Activated T-helper 17 cell treated with anti-CD3 and anti-CD28 coated beads, Interleukin-2, amount 50 U/mL, for 72 hours (primary cell): ENCODE data around the gene NEGR1. TPM values are rescaled to one million over a fixed set of nuclear protein-coding genes. Genes with fewer than 3 reads are reported as not detected.

Source experiments
- ATAC-seq: fragments of 150-1000 bp; cut with Tn5 transposase; replicated peaks from 2 replicates; pipeline ENCODE4 v1.10.0; 2021; ENCODE audit warnings: mild to moderate bottlenecking, moderate library complexity
- H3K27ac Mint-ChIP-seq: one replicate; pipeline ENCODE4 v1.8.0; 2022; ENCODE audit warnings: mixed read lengths
- H3K27me3 Mint-ChIP-seq: one replicate; pipeline ENCODE4 v1.8.0; 2022; ENCODE audit warnings: mixed read lengths
- H3K36me3 Mint-ChIP-seq: one replicate; pipeline ENCODE4 v1.8.0; 2022; ENCODE audit warnings: low read depth, mild to moderate bottlenecking, mixed read lengths
- H3K4me1 Mint-ChIP-seq: one replicate; pipeline ENCODE4 v1.8.0; 2022; ENCODE audit warnings: mixed read lengths
- H3K4me3 Mint-ChIP-seq: one replicate; pipeline ENCODE4 v1.8.0; 2022; ENCODE audit warnings: mild to moderate bottlenecking, mixed read lengths
- H3K9me3 Mint-ChIP-seq: one replicate; pipeline ENCODE4 v1.8.0; 2022; ENCODE audit warnings: mixed read lengths
- total RNA-seq, 2 donors: library from RNA; stranded (reverse); gene quantifications; one replicate each; pipeline ENCODE4 v1.2.3, GENCODE V29; 2022

Gene NEGR1
- total RNA-seq: not detected

- no peak within 1 kb of the TSS for H3K4me3 Mint-ChIP-seq
- peak; percentile 51 for ATAC-seq
Measured at GRCh38 chr1:72282271-72283021, at the start of gene NEGR1. TSS of gene NEGR1 (minus strand) at chr1:72282539.

GRCh38 chr1:72326494-72326893 is 44.2 kb upstream of the NEGR1 start:
- H3K9me3 Mint-ChIP-seq: no peaks in the 10 kb centered on the region
- no peak overlapping the region for H3K4me3 Mint-ChIP-seq
- H3K27ac Mint-ChIP-seq: no peak overlapping the region
- no peaks in the 10 kb centered on the region for H3K36me3 Mint-ChIP-seq
- no peaks in the 10 kb centered on the region for H3K27me3 Mint-ChIP-seq
- no peak for ATAC-seq
- no peaks in the 10 kb centered on the region for H3K4me1 Mint-ChIP-seq

More at GRCh38 chr1:72282271-72283021, at the start of gene NEGR1:
- Mint-ChIP-seq H3K27me3 (peaks cover 19% of the 10 kb centered on the region), H3K9me3 (no peaks in the 10 kb centered on the region), H3K4me1 (peaks cover 6% of the 10 kb centered on the region), H3K36me3 (no peaks in the 10 kb centered on the region), H3K27ac (no peak within 1 kb of the TSS)

- Mint-ChIP-seq H3K27me3 (no peaks in the 10 kb centered on the region), H3K36me3 (no peaks in the 10 kb centered on the region), H3K4me3 (no peak overlapping the region), H3K4me1 (no peaks in the 10 kb centered on the region), H3K9me3 (no peaks in the 10 kb centered on the region), H3K27ac (no peak overlapping the region)
- ATAC-seq: no peak
Measured at GRCh38 chr1:72324451-72324850, 42.1 kb upstream of the NEGR1 start.

GRCh38 chr1:72322910-72323309 is 40.6 kb upstream of the NEGR1 start:
- no peaks in the 10 kb centered on the region for H3K4me1 Mint-ChIP-seq
- H3K9me3 Mint-ChIP-seq: no peaks in the 10 kb centered on the region
- no peaks in the 10 kb centered on the region for H3K27me3 Mint-ChIP-seq
- H3K4me3 Mint-ChIP-seq: no peak overlapping the region
- ATAC-seq: no peak
- H3K36me3 Mint-ChIP-seq: no peaks in the 10 kb centered on the region
- H3K27ac Mint-ChIP-seq: no peak overlapping the region

- ATAC-seq: no peak
- Mint-ChIP-seq H3K27ac (no peak overlapping the region), H3K4me3 (no peak overlapping the region), H3K4me1 (no peaks in the 10 kb centered on the region), H3K36me3 (no peaks in the 10 kb centered on the region), H3K27me3 (no peaks in the 10 kb centered on the region), H3K9me3 (peaks cover 5% of the 10 kb centered on the region)
Measured at GRCh38 chr1:72296501-72296900, 14.2 kb upstream of the NEGR1 start.

- ATAC-seq: no peak
- no peaks in the 10 kb centered on the region for H3K4me1 Mint-ChIP-seq
- H3K36me3 Mint-ChIP-seq: no peaks in the 10 kb centered on the region
- H3K9me3 Mint-ChIP-seq: no peaks in the 10 kb centered on the region
- no peak overlapping the region for H3K27ac Mint-ChIP-seq
- H3K27me3 Mint-ChIP-seq: peaks cover 3% of the 10 kb centered on the region
- H3K4me3 Mint-ChIP-seq: no peak overlapping the region
Measured at GRCh38 chr1:72288886-72289285, 6.5 kb upstream of the NEGR1 start.

GRCh38 chr1:72286401-72286800 is 4.1 kb upstream of the NEGR1 start:
- peaks cover 12% of the 10 kb centered on the region for H3K27me3 Mint-ChIP-seq
- no peaks in the 10 kb centered on the region for H3K36me3 Mint-ChIP-seq
- no peak overlapping the region for H3K27ac Mint-ChIP-seq
- no peak overlapping the region for H3K4me3 Mint-ChIP-seq
- H3K9me3 Mint-ChIP-seq: no peaks in the 10 kb centered on the region
- no peak for ATAC-seq
- H3K4me1 Mint-ChIP-seq: peaks cover under 1% of the 10 kb centered on the region

- H3K4me3 Mint-ChIP-seq: no peak overlapping the region
- no peak for ATAC-seq
- peaks cover 6% of the 10 kb centered on the region for H3K4me1 Mint-ChIP-seq
- no peaks in the 10 kb centered on the region for H3K9me3 Mint-ChIP-seq
- H3K27ac Mint-ChIP-seq: no peak overlapping the region
- no peaks in the 10 kb centered on the region for H3K36me3 Mint-ChIP-seq
- peaks cover 19% of the 10 kb centered on the region for H3K27me3 Mint-ChIP-seq
Measured at GRCh38 chr1:72285074-72285425, 2.7 kb upstream of the NEGR1 start.

- peak; percentile 82 for ATAC-seq
- H3K27me3 Mint-ChIP-seq: peaks cover 19% of the 10 kb centered on the region
Measured at GRCh38 chr1:72284348-72285073, 2.2 kb upstream of the NEGR1 start.

GRCh38 chr1:72284084-72284347 is 1.7 kb upstream of the NEGR1 start:
- peaks cover 6% of the 10 kb centered on the region for H3K4me1 Mint-ChIP-seq
- H3K9me3 Mint-ChIP-seq: no peaks in the 10 kb centered on the region
- no peak overlapping the region for H3K4me3 Mint-ChIP-seq
- no peak overlapping the region for H3K27ac Mint-ChIP-seq
- ATAC-seq: no peak
- no peaks in the 10 kb centered on the region for H3K36me3 Mint-ChIP-seq
- H3K27me3 Mint-ChIP-seq: peaks cover 19% of the 10 kb centered on the region

More at GRCh38 chr1:72284348-72285073, 2.2 kb upstream of the NEGR1 start:
- Mint-ChIP-seq H3K4me3 (no peak overlapping the region), H3K4me1 (peaks cover 6% of the 10 kb centered on the region), H3K36me3 (no peaks in the 10 kb centered on the region), H3K27ac (no peak overlapping the region), H3K9me3 (no peaks in the 10 kb centered on the region)

GRCh38 chr1:72283307-72284083 is 1.2 kb upstream of the NEGR1 start:
- H3K4me1 Mint-ChIP-seq: peaks cover 6% of the 10 kb centered on the region
- H3K9me3 Mint-ChIP-seq: no peaks in the 10 kb centered on the region
- no peak overlapping the region for H3K27ac Mint-ChIP-seq
- peak; percentile 20 for ATAC-seq
- no peak overlapping the region for H3K4me3 Mint-ChIP-seq
- H3K27me3 Mint-ChIP-seq: peaks cover 19% of the 10 kb centered on the region
- H3K36me3 Mint-ChIP-seq: no peaks in the 10 kb centered on the region

- Mint-ChIP-seq H3K4me3 (no peak overlapping the region), H3K27ac (no peak overlapping the region), H3K27me3 (peaks cover 19% of the 10 kb centered on the region), H3K4me1 (peaks cover 6% of the 10 kb centered on the region), H3K36me3 (no peaks in the 10 kb centered on the region), H3K9me3 (no peaks in the 10 kb centered on the region)
- no peak for ATAC-seq
Measured at GRCh38 chr1:72283022-72283306, 625 bp upstream of the NEGR1 start.

GRCh38 chr1:72281637-72282270 is 585 bp downstream of the NEGR1 start:
- Mint-ChIP-seq H3K4me3 (no peak overlapping the region), H3K27me3 (peaks cover 19% of the 10 kb centered on the region), H3K9me3 (no peaks in the 10 kb centered on the region), H3K4me1 (peaks cover 6% of the 10 kb centered on the region), H3K27ac (no peak overlapping the region), H3K36me3 (no peaks in the 10 kb centered on the region)
- no peak for ATAC-seq

GRCh38 chr1:72281144-72281543 is 1.2 kb downstream of the NEGR1 start:
- no peaks in the 10 kb centered on the region for H3K36me3 Mint-ChIP-seq
- H3K27me3 Mint-ChIP-seq: peaks cover 16% of the 10 kb centered on the region
- no peaks in the 10 kb centered on the region for H3K9me3 Mint-ChIP-seq
- H3K27ac Mint-ChIP-seq: no peak overlapping the region
- no peak overlapping the region for H3K4me3 Mint-ChIP-seq
- peaks cover 6% of the 10 kb centered on the region for H3K4me1 Mint-ChIP-seq
- no peak for ATAC-seq

- no peak overlapping the region for H3K27ac Mint-ChIP-seq
- peaks cover 6% of the 10 kb centered on the region for H3K4me1 Mint-ChIP-seq
- no peaks in the 10 kb centered on the region for H3K9me3 Mint-ChIP-seq
- no peak overlapping the region for H3K4me3 Mint-ChIP-seq
- H3K36me3 Mint-ChIP-seq: no peaks in the 10 kb centered on the region
- H3K27me3 Mint-ChIP-seq: peaks cover 16% of the 10 kb centered on the region
- no peak for ATAC-seq
Measured at GRCh38 chr1:72280711-72281110, 1.6 kb downstream of the NEGR1 start.
